HG02763 (cell line): ENCODE results near the gene PRSS53.
A peak's percentile ranks its signal among the peaks of the same experiment; 100 is the strongest.

ENCODE experiments used
- ATAC-seq: cut with Tn5 transposase; IDR thresholded peaks from one replicate; pipeline ENCODE4 v1.9.1; 2021; ENCODE audit warnings: mild to moderate bottlenecking, moderate library complexity; ENCODE audit not compliant: unreplicated experiment

PRSS53 gene

DNA sequence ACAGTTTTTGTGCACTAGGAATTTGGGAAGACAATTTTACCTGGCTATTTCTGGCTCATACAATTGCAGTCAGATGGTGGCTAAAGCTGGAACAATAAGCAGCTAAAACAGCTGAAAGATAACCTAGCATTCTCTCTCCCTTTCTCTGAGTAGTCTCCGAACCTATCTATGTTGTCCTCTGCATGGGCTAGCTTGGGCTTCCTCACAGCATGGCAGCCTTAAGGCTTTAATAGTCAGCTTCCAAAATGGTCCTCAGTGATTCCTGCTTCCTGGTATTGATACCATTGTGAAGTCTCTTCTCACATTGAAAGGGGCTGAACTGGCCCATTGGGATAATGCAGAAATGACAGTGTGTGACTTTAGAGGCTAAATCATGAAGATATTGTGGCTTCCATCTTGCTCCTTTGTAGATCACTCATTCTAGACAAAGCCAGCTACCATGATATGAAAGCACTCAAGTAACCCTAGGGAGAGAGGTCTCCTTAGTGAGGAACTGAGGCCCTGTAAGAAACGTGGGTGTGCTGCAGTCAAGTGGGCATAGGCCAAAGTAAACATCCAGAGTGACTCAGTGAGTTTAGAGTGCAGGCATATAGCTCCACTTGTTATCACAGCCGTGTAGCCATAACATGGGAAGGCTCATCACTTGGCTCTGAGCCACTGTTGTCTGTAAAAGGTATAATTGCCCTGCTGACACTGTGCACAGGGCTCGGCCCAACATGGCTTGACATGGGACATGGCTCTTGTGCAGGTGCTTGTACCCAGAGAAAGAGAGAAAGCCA is 11.3 kb upstream of the PRSS53 start:
- ATAC-seq = no peak

DNA sequence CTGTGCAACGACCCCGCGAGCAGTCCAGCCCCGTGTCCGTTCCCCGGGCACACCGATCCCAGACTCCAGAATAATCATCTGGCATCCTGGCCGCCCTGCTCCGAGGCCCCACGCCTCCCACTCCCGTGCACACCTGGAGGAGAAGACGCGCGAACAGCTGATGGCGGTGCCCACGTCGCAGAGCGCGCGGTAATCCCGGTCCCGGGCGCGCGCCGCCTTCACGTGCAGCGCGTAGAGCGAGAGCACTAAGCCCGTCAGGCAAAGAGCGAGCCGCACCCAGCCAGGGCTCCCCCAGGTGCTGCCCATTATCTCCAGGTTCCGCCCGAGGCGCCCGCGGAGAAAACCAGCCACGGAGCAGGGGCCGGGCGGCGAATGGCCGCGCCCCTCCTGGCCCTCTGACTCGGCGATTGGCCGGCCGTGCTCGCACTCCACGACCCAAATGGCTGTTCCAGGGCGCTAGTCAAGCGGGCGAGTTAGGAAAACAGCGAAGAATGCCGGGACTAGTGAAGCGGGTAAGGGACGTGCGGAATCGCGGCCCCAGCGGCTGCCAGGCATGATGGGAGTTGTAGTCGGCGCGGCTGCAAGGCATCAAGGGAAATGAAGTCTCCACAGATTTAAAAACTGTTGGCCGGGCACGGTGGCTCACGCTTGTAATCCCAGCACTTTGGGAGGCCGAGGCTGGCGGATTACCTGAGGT is 5.8 kb upstream of the PRSS53 start, which contains the start of gene VKORC1:
Gene VKORC1 (minus strand): TSS at position 374 of the 697 bp plus-strand sequence. CDS start 68 bp downstream, at position 306.
- peak; percentile 85 for ATAC-seq

DNA sequence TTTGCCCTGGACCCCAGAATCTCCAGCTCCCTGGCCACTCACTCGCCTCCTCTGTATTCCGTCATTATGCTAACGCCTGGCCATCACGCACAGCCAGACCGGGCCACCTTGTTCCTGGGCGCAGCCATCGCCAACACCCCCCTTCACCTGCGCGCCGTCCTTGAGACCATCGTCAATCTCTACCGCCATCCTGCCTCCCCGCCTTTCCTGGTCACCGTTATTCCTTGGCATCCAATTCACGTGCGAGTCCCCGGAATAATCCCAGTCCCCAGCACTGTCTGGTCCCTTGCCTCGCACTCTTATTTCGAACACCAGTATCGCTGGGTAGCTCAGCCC is 5.3 kb upstream of the PRSS53 start:
- no peak for ATAC-seq

DNA sequence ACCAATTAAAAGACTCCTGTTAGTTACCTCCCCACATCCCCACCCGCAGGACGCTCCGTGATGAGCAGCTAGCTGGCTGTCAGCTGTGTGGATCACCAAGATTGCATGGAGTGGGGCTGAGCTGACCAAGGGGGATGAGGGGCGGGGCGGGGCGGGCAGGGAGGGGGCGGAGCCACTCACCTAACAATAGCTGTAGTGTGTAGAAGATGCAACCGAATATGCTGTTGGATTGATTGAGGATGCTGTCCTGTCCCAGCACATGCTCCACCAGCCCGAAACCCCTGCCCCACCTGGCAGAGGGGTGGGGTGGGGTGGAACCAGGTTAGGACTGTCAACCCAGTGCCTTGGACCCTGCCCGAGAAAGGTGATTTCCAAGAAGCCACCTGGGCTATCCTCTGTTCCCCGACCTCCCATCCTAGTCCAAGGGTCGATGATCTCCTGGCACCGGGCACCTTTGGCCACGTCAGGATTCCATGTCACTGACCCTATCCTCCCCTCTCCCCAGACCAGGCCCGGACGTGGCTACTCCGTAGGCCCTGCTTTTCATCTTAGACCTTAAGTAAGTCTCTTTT is 4.5 kb upstream of the PRSS53 start:
- ATAC-seq = no peak

DNA sequence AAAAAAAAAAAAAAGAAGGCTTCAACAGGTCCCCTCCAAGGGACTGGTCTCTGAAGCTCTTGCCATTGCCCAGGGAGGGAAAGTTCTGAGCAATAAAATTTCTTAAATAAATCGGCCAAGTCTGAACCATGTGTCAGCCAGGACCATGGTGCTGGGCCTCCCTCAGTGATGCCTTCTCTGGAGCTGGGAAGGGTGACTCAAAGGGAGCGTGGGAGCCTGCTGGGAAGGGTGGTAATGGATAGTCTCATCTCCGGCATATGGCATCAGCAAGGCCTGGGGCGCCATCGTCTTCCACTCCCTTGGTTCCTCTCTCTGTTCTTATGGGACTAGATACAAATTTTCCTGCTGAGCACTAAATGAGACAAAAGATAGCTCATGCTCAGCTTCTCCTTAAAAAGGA is 3.6 kb upstream of the PRSS53 start:
- no peak for ATAC-seq

DNA sequence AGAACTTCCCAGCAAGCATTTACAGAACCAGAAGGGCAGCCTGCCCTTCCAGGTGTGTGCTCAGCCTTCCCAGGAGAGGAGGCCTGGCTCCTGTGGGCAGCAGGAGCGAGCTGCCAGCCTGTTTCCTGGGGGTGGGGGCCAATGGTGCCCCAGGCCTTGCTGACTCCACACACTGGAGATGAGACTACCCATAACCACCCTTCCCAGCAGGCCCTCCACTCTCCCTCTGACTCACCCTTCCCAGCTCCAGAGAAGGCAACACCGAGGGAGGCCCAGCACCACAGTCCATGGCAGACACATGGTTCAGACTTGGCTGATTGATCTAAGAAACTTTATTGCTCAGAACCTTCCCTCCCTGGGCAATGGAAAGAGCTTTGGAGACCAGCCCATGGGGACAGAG is 1.8 kb upstream of the PRSS53 start:
- ATAC-seq = no peak

DNA sequence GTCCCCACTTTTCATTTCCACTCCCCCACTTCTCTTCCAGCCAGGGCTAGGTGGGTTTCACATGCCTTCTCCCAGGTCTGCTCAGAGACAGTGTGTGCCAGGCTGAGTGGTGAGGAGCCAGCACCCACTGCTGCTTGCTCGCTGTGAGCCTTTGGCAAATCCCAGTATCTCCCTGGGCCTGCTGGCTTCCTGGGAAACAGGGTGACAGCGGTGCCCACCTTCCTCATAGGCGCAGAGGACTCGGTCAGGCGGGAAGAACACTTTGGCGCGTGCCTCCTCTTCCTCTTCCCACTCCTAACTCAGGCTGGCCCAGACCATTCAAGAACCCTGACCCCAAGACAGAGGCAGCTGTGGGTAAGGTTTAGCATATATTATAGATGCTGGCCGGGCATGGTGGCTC is 456 bp upstream of the PRSS53 start:
- ATAC-seq = no peak

DNA sequence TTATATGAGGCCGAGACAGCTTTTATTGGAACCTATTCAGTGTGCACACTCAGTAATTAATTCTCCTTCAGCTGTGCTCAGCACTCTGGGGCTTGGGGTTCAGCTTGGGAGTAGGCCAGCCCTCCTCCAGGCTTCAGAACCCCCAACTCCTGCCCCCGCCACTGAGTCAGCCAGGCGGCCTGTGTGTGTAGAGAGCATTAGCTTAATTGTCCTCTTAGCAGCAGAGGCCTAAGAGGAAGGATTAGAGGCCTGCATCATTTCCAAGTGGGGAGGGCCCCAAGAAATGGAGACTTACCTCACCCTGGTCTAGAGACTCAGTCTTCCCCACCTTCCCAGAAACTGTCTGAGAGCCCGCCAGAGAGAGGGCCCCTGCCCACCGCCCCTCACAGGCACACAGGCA is 772 bp downstream of the PRSS53 start:
- no peak for ATAC-seq

DNA sequence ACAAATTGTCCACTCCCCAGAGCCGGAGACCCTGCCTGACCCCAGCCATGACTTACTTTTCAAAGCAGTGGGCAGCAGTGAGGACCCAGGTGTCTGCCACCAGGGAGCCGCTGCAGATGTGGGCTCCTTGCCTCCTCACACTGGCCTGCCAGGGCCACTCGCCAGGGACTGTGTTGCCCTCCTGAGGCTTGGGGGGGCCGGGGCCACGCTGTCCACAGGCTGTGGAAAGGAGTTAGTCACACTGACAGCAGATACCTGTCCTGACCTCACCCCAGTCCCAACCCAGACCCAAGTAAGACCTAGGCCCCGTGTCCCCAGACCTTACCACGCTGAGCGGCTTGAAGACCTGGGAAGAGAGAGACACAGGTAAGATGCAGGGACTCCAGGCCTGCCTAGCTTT is 1.3 kb downstream of the PRSS53 start:
- ATAC-seq = no peak

DNA sequence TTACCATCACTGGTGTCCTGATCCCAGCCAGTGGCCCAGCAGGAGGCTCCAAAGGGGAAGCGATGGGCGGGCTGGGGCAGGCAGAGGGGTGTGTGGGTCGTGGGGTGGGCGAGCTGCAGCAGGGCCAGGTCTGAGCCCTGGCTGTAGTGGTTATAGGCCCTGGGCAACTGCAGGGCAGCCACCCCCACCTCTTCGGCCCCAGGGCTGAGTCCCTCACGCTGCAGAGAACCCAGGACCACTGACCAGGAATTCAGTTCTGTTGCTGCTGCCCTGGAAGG is 2.2 kb downstream of the PRSS53 start:
- no peak for ATAC-seq

DNA sequence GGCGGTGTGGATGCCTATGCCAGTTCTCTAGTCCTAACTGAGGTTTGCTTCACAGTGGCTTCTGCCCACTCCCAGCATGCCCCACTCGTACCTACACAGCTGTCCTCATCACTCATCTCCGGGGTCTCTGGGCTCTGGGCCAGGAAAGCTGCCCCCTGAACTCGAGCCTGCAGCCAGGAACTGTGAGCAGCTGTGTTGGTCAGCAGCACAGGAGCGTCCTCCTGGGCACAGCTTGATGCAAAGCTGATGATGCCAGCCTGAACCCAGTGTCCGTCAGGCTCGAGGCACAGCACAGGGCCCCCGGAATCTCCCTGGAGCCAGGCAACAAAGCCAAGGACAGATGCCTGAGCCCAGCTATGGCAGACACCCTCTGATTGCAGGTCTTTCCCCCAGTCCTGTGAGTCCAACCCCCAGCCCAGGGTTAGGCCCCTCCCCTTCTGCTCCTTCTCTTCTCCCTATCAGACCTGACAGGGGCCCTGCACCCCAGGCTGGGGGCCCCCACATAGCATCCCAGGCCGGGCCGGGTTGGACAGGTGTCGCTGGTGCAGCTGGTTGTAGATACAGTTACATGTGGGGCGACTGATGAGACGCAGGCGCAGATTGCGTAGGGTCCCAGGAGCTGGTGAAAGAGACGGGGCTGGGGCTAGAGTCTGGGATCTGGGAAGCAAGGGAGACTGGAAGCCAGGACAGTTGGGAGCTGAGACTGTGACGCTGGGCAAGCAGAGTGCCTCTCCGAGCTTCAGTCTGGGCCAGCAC is 2.7 kb downstream of the PRSS53 start:
- ATAC-seq = no peak

DNA sequence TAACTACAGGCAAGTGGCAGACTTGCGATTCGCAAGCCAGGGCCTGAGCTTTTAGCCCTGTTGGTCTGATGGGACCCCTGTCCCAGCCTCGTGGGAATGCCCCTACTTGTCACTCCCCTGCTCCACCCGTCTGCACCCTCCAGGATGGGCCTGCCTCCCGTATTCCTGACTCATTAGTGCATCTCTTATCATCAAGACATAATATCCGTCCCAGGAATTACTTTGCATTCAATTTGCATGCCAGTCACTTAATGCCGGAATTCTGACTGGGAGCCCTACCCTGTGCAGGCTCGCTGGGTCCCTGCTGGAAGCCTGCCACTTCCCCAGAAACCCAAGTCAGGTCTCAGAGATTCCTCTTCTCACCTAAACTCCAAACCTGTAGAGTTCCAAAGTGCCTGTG is 3.3 kb downstream of the PRSS53 start:
- no peak for ATAC-seq

DNA sequence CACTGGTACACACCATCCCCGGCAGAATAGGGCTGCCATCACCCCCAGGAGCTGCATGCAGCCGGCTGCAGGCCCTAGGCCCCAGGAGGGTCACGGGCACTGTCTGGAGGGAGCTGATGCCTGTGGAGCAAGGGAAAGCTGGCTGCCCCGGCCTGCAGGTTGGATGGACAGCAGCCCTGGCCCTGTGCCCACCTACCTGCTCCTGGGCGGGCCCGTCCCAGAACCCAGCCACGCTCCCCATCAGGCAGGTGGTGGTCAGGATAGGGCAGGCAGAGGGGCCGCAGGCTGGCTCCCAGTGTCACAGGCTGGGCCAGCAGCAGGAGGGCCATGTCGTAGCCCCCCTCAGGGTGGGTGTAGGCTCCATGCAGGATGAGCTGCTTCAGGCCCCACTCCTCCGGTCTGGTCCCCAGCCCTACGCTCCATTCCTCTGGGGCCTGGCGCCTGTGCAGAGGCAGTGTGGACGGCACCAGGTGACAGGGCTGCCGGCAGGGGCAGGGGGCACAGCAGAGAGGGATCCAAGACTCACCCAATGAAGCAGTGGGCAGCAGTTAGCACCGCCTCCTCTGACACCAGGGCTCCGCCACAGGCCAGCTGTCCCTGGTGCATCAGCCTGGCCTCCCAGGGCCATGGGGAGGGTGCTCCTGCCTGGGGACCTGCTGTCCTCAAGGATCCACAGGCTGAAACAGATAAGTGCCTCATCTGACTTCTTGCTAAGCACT is 4.0 kb downstream of the PRSS53 start:
- no peak for ATAC-seq

DNA sequence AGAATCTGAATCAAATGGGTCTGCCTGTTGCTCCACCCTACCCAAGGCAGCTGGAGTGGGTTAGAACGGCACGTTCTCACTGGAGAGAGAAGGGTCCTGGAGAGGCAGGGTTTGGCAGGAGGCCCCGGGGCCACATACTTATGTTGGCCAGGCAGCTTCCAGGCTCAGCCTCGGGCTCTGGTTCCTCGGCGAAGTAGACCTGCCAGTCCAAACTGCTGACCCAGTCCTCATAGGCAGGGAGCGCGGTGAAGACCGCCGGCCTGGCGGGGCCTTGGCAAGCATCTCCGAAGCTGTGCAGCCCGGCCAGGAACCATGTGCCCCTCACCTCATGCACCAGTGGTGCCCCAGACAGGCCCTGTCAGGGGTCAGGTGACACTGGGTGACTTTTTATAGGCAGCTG is 4.8 kb downstream of the PRSS53 start:
- no peak for ATAC-seq

DNA sequence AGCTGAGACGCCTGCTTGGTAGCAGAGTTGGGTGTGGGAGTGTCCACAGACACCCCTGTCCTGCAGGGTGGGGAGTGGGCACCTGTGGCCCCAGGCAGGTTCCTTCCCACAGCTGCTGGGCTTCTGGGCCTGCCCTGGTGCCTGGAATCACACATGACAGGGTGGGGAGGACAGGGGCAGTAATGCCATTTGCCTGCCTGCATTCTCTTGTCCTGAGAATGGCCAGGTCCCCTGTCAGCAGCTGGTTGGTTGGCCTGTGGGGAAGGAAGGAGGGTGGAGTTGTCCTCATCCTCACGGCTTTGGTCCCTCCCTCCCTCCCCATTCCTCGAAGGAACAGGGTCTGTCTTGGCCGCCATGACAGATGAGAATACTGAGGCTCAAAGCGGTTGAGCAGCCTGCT is 5.2 kb downstream of the PRSS53 start:
- ATAC-seq = no peak

DNA sequence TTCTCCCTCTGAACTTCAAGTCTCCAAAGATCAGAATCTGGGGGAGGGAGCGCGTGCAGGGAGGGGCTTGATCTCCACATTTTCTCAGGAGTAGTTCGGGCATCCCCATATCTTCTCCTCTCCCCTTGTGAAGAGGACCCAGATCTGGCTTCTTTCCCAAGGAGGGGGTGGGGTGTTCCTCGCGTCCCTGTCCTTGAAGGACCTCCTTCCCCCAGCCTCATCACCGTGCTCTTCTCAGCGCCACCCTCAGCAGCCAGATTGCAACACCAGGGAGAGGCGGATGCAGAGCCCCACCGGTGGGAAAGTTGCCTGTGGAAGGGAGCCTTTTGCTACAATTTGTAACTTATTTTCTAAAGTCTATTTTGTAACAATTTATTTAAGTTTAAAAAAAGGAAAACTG is 5.7 kb downstream of the PRSS53 start:
- no peak for ATAC-seq

DNA sequence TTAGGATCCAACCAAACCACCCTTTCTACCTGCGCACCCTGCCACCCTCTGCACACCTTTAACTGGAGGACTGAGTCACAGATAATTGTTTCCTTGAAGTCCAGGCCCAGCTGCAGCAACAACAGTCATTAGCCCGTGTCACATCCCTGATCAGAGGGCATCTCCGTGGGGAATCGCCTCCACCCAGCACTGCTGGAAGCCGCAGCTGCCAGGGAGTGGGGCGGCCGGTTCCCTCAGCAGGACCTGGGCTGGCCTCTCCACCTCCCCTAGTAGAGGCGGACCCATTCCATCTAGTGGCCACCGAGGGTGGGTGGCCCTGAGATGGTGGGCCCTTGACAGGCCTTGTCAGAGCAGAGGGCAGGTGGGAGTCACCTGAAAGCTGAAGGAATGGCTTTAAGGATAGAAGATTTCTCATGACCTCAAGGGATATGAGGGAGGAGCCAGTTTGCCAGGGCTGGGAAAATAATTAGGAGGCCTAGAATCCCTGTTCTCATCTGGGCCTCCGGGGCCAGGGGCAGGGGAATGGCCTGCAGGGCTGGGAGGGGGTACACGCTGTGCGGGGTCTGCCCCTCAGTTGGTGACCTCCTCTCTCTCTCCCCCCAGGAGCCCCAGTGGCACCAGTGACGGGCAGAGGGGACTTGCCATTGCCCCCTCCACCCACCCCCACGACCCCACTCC is 6.2 kb downstream of the PRSS53 start:
- ATAC-seq = no peak

DNA sequence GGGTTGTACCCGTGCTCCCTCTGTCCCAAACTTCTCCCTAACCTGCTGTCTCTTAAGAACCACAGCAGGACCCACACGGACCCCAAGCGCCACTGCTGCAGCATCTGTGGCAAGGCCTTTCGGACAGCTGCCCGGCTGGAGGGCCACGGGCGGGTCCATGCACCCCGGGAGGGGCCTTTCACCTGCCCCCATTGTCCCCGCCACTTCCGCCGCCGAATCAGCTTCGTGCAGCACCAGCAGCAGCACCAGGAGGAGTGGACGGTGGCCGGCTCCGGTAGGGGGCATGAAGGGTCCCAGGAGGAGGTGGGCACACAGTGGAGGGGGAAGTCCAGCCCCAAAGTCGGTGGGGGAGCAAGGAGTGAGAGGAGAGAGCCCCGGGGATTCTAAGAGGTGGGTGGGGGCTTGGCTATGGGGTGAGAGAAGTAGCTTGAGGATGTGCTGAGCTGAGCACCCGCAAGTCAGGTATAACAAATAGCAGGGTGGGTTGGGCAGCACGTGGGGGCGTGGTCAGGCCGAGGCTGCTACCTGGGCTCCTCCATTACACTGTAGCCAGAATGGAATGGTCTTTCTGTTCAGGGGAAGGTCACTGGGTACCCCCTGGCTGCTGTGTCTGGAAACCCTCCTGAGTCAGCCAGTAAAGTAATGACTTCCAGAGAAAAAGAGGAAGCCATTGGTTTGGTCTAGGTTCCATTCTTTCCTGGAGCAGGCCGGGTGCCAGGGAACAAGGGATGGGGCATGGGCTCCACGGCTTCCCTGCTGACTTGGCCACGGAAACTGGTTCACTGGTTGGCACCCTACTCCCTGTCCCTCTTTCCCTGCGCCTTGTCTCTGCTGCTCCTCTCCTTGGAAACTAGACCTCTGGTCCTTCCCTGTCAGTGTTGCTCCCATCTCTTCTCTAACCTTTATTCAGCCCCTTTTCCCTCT is 7.1 kb downstream of the PRSS53 start:
- no peak for ATAC-seq

DNA sequence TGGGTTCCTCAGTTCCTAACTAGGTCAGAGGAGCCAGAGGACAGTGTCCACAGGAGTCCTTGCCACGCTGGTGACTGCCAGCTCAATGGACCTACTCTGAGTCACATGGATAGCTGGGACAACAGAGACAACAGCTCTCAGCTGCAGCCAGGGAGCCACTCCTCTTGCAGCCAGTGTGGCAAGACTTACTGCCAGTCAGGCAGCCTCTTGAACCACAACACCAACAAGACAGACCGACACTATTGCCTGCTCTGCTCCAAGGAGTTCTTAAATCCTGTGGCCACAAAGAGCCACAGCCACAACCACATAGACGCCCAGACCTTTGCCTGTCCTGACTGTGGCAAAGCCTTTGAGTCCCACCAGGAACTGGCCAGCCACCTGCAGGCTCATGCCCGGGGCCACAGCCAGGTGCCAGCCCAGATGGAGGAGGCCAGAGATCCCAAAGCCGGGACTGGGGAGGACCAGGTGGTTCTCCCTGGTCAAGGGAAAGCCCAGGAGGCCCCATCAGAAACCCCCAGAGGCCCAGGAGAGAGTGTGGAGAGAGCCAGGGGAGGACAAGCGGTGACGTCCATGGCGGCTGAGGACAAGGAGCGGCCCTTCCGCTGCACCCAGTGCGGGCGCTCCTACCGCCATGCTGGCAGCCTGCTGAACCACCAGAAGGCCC is 7.9 kb downstream of the PRSS53 start:
- no peak for ATAC-seq
